ENCODE measurements around the gene SEC24D. TPM values are rescaled to one million over a fixed set of nuclear protein-coding genes. Genes with fewer than 3 reads are reported as not detected.

The SEC24D gene
- total and polyA plus RNA-seq, 9 of the 15 experiments (the other 6 are each of a cell fraction or from before 2014, with no cell fraction given): 7.1 to 22.5 (median 11.3) TPM

- no peak for TF ChIP-seq TRIM25 (IDR thresholded peaks at IDR 0.05; ENCODE audit: borderline replicate concordance)
- no peak for TF ChIP-seq ZSCAN29 (IDR thresholded peaks at IDR 0.05)
- peak; percentile 100 for TF ChIP-seq RBM25 (IDR thresholded peaks at IDR 0.05; ENCODE audit: low read depth, low read length, severe bottlenecking)
- peak; percentile 92 for TF ChIP-seq ZBTB12 (CRISPR knock-in tag; IDR thresholded peaks at IDR 0.05)
- peak; percentile 58 to 68; a peak in 2 of 4 replicates for TF ChIP-seq FOXK2 (conservative IDR thresholded peaks at IDR 0.05 in 1 of 2, IDR thresholded peaks at IDR 0.05 in 1 of 2; ENCODE audit: low read depth in 2 of 2)
- peak; percentile 88 for TF ChIP-seq RBBP5 (IDR thresholded peaks at IDR 0.05; ENCODE audit: borderline replicate concordance, insufficient read depth, low read length, poor library complexity, severe bottlenecking)
- TF ChIP-seq MYC (IDR thresholded peaks at IDR 0.05; ENCODE audit: low read depth, low read length): peak; percentile 50
- TF ChIP-seq MYC (CRISPR knock-in tag; IDR thresholded peaks at IDR 0.05; ENCODE audit: borderline replicate concordance, low read depth): no peak
- TF ChIP-seq ZNF408 (CRISPR knock-in tag; IDR thresholded peaks at IDR 0.05; ENCODE audit: low read depth): no peak
- TF ChIP-seq DMBX1 (CRISPR knock-in tag; IDR thresholded peaks at IDR 0.05; ENCODE audit: borderline replicate concordance): no peak
- TF ChIP-seq MTA2 (IDR thresholded peaks at IDR 0.05; ENCODE audit: low read depth): no peak
- no peak for TF ChIP-seq XRCC3 (IDR thresholded peaks at IDR 0.05)
- 0 out of 2 replicates have a peak, but pooled peaks have one; percentile 74 for TF ChIP-seq PTBP1 (IDR thresholded peaks at IDR 0.05; ENCODE audit: low read depth, low read length)
- TF ChIP-seq ADNP (tag; IDR thresholded peaks at IDR 0.05): peak; percentile 99
- TF ChIP-seq TAF7 (tag; IDR thresholded peaks at IDR 0.05): no peak
- peak; percentile 69; the same call in 1 of the 2 replicates for TF ChIP-seq GTF2E2 (tag; IDR thresholded peaks at IDR 0.05)
- TF ChIP-seq ZNF717 (CRISPR knock-in tag; IDR thresholded peaks at IDR 0.05): no peak
- TF ChIP-seq TEAD4 (IDR thresholded peaks at IDR 0.05; ENCODE audit: low read length): peak; percentile 44; the same call in 1 of the 2 replicates
- no peak for TF ChIP-seq TEAD4 (CRISPR knock-in tag; IDR thresholded peaks at IDR 0.05; ENCODE audit: borderline replicate concordance)
- no peak for TF ChIP-seq ZNF12 (CRISPR knock-in tag; IDR thresholded peaks at IDR 0.05)
- TF ChIP-seq ZNF766 (CRISPR knock-in tag; conservative IDR thresholded peaks at IDR 0.05): no peak
- TF ChIP-seq STAT6 (CRISPR knock-in tag; IDR thresholded peaks at IDR 0.05): no peak
- TF ChIP-seq DDX20 (tag; IDR thresholded peaks at IDR 0.05; ENCODE audit: low read depth): no peak
Measured at GRCh38 chr4:118684873-118685811, 150.8 kb downstream of the SEC24D start, which contains the start of gene METTL14 (continued).
